Skin of body (tissue), 3 donors: Measurements from ENCODE around the gene POLR2J2. TPM values are rescaled to one million over a fixed set of nuclear protein-coding genes. Genes with fewer than 3 reads are reported as not detected.
"Not testable (repeated sequence)": the region's sequence is repeated elsewhere in the genome, so short reads cannot be mapped to it uniquely, and the experiment has no call there.

Source experiments
- DNase-seq: peaks from one replicate; lab custom pipeline; 2025; lab: John Stamatoyannopoulos, UW
- small RNA-seq: library from RNA; depleted of rRNA; stranded (forward); fragments of <200 nt; gene quantifications from one replicate; pipeline ENCODE3, GENCODE V24; 2014; ENCODE audit warnings: low replicate concordance
- total RNA-seq: library from RNA; depleted of rRNA; stranded (reverse); fragments of >200 nt; gene quantifications from one replicate; pipeline ENCODE4 v1.2.3, GENCODE V29; 2014

POLR2J2 gene
- total RNA-seq, 1 donor from 2014 or later = 3.6 TPM

DNA sequence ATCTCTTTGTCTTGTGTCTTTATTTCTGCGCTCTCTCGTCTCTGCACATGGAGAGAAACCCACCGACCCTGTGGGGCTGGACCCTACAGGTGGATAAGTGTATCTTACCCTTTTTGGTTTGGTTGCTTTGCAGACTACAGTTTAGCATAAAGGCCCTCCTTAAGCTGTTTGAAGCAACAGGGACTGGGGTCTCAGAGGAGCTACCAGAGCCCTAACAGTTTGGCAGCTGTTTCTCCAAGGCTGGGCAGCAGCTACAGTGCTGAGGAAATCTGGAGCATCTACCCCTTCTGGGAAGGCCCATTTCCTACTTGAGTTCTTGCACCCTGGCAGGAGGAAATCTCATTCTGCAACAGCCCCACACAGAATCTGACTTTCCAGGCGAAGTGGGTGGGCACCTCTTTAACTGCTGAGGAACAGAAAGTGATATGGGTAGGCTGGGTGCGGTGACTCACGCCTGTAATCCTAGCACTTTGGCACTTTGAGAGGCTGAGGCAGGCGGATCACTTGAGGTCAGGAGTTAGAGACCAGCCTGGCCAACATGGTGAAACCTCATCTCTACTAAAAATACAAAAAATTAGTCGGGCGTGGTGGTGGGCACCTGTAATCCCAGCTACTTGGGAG, 2.1 kb upstream of the POLR2J2 start:
- not testable (repeated sequence) for DNase-seq

DNA sequence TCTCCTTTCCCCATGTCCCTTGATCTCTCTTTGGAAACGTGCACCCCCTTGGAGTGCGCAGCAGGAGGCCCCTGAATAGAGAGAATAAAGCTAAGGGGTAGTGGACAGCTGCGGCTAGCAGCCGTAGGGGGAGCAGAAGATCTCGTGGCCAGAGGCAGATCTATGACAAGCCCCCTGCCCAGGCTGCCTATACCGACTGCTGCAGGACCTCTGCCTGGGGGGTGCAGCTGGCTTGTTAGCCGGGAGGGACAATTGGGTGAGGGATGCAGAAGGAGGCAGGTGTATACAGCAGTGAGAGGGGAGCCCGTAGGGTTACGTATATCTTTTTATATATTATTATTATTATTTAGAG, 469 bp upstream of the POLR2J2 start:
- DNase-seq = not testable (repeated sequence)

DNA sequence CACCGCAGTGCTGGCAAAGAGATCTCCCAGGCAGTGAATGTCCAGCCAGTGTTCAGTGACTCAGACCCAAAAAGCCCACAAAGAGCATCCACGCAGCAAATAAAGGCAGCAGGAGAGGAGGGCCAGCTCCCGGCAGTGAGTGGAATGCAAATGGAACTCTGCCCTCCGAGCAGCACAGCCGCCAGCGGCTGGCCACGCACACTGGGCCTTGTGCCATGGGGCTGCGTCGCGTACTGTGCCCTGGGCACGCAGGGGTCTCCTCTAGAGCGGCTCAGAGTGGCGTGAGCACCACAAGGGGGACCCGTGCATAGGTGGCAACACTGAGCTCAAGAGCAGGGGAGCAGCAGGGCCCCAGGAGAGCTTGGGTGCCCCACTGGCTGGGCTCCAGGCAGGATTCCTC, 3.9 kb downstream of the POLR2J2 start:
- not testable (repeated sequence) for DNase-seq

DNA sequence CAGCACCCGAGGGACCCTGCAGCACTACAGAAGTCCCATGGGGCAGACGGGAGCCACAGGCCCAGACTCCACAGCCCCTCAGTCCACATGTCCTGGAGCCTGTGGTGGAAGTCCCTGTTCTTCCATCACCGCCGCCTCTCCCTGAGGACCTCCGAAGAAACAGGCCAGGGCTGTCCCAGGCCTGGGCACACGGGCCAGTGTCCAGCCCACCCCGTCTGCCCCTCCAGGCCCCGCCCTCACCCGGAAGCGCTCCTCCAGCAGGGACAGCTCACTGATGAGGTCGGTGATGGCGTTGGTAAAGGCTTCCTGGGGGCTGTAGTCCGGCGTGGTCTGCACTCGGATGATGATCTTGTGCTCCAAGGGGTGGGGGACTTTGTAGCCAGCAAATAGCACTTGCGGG, 4.6 kb downstream of the POLR2J2 start:
- not testable (repeated sequence) for DNase-seq

DNA sequence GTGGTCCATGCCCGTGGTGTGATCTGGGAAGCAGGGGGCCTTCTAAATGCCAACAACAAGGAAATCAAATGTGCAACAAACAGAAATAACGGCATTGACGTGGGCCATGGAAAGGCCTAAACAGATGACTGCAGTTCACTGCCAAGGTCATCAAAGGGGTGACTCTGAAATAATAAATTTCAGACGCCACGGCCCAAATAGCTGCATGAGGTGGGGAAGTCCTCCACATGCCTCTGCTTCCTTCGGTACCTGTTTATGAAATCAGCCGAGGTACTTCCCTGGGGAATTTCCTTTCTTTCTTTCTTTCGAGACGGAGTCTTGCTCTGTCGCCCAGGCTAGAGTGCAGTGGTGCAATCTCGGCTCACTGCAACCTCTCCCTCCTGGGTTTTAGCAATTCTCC, 6.7 kb downstream of the POLR2J2 start:
- not testable (repeated sequence) for DNase-seq

DNA sequence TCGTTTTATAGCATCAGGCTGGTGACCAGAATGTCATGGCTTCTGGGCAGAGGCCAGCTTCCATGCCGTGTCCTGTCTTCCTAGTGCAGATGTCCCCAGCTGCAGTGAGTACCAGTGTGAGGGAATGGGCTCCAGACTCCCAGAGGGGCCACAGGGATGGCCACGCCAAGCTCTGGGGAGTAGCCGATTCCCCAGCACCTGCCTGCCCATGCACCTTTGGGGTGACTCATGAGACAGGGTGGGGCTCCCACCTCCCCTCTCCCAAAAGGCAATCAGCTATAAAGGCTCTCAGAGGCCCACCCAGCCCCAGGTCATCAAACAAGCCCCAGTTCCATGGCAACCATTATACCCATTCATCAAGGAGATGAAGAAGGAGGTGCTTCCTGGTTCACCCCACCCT, 21.5 kb downstream of the POLR2J2 start, which contains the start of gene SPDYE2B:
TSS of gene SPDYE2B (plus strand) at position 396 of the 400 bp plus-strand sequence. CDS start 2,030 bp downstream, outside the sequence.
- DNase-seq = not testable (repeated sequence)

DNA sequence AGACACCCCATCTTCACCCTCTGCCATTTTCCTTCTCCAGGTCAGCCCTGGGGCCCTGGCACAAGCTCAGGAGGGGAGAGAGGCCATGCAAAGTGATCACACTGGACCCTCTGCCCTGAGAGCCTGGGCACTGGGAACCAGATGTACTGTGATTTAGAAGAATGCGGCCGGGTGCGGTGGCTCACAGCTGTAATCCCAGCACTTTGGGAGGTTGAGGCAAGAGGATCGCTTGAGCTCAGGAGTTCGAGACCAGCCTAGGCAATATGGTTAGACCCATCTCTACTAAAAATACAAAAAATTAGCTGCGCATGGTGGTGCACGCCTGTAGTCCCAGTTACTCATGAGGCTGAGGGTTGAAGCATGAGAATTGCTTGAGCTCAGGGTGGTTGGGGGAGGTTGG, 23.6 kb downstream of the POLR2J2 start:
- not testable (repeated sequence) for DNase-seq

DNA sequence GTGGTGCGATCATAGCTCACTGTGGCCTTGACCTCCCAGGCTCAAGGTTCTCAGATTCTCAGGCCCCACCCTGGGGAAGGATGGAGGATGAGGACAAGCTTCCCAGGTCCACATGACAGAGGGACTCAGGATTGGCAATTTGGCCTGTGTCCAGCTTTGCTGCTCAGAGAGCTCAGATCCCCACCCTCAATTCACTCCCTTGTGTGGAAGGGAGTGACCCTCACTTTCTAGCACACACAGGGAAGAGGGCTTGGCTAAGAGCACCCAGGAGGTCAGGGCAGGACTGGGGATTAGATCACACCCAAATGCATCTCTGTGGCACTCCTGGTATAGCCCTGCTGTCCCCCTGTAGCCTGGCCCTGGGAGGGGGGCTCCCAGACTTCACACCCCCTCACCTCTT, 28.1 kb downstream of the POLR2J2 start:
- not testable (repeated sequence) for DNase-seq

DNA sequence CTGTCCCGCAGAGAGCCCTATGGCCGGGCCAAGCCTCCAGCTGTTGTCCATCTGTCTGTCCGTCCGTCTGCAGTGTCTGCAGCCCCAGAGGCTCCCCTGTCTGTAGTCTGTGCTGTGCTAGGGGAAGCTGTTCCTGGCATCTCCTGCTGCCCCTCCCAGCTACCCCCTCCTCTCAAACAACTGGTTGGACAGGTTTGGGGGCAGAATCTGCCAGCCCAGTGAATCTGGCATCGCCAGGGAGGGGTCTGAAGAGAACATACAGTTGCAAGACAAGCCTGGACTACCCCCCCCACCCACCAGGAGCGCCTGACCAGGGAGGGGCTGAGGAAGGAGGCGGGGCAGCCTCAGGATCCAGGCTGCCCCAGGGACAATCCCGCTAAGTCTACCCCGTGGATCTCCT, 28.8 kb downstream of the POLR2J2 start, which contains the start of gene UPK3BL1:
TSS of gene UPK3BL1 (minus strand) at position 101 of the 400 bp plus-strand sequence. CDS start at position 51, 50 bp downstream.
- DNase-seq = not testable (repeated sequence)

DNA sequence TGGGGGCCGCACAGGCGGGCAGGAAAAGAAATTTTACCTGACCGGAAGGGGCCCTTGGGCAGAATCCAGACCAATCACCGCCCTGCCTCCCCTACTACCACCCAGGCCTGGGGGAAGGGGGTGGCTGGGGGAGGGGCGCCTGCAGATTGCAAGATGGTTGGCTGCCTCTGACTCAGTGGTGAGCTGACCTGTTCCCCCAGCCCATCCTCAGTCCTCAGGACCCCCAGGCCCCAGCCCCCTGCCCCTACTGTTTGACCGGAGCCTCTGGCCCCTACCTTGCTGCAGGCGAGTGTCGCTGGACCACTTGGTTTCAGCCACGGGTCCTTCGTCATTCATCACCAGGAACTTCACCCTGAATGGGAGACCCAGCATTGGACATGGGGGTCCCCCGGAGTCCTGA, 32.6 kb downstream of the POLR2J2 start:
- not testable (repeated sequence) for DNase-seq

DNA sequence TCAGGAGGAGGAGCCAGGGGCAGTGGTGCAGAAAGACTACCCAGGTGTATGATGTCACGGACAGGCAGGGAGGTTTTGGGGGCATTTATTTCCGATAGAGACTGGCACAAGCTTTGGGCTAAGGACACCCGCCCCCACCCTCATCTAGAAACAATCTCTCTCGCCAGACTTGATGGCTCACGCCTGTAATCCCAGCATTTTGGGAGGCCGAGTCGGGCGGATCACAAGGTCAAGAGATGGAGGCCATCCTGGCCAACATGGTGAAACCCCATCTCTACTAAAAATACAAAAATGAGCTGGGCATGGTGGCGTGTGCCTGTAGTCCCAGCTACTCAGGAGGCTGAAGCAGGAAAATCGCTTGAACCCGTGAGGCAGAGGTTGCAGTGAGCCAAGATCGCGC, 34.5 kb downstream of the POLR2J2 start:
- DNase-seq = not testable (repeated sequence)

DNA sequence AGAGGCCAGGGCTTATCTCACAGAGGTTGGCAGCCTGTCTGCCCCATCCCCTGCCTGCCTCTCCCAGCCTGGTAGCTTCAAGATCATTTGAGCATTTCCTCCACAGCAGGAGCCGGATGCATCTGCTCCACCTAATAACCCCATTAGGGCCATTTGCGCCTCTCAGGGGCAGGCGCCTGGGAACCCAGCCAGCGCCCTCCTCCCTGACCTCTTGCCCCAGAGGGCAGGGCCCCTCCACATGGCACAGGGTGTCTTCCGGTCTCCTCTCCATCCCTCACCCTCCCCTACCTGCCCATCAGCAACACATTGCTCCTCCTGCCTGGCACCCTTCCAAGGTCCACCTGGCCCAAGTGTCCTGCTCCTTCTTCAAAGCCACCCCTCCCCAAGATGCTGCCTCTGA, 36.1 kb downstream of the POLR2J2 start:
- DNase-seq = not testable (repeated sequence)

DNA sequence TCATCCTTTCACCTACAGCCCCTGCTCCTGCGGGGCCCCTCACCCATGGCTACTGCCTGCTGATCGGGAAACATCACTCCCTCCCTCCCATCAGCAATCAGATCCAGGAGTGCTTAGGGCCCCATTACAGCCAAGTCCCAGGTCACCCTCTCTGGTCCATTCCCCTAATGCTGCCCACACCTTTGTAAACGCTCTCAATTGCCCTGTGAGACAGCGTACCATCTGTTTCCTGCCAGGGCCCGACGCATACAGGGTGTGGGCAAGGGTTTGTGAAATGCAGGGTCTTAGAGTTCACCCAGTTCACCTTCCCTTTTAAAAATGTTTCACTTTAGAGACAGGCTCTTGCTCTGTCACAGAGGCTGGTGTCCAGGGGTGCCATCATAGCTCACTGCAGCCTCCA, 37.2 kb downstream of the POLR2J2 start:
- not testable (repeated sequence) for DNase-seq

DNA sequence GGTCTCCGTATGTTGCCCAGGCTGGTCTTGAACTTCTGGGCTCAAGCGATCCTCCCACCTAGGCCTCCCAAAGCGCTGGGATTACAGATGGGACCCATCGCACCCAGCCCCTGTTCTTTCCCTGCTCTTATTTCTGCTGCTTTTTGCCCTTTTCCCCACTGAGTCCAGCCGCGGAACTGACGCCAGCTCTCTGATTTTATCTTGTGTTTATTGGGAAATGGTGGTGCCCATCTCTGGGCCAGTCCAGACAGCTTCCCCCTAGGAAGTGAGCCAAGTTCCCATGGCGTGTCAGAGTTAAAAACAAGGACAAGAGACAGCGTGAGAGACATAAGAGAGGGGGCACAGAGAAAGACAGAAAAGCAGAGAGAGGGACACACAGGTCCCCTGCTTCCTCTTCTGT, 40.8 kb downstream of the POLR2J2 start:
- not testable (repeated sequence) for DNase-seq

DNA sequence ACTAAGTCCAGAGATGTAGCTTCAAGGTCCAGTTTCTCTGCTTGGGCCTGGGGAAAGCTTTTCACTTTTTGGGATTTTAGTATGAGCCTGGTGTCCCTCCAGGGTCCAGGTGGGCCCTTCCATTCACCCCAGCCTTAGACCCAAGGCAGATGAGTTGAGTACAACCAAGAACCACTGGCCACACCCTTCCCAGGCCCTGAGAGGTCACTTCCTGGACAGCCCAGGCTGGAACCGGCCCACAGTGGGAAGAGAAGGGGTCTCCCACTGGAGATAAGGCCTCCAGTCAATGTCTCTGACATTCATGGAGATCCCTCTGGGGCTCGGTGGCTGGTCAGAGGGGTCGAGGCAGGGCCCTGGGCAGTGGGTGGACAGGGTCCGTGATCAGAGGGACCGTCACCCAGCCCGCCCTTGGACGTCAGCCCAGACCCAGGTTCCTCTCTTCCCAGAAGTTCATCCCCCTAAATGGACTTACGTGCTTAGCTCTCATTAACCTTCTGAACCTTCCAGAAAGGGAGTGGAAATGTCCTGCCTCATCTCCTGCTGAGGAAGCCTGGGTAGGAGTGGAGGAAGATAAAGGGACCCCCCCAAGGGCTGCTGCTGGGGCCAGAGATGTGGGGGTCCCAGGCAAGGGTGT, 44.1 kb downstream of the POLR2J2 start:
- DNase-seq = not testable (repeated sequence)

DNA sequence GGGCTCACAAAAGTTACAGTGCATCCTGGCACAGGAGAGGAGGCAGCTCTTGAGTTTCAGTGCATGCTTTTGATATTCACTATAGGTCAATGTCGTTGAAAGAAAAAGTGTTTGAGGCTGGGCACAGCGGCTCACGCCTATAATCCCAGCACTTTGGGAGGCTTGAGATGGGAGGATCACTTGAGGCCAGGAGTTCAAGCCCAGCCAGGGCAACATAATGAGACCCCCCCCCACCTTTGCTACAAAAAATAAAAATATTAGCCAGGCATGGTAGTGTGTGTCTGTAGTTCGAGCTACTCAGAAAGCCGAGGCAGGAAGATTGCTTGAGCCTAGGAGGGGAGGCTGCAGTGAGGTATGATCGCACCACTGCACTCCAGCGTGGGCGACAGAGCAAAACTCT, 53.3 kb downstream of the POLR2J2 start:
- DNase-seq = not testable (repeated sequence)

DNA sequence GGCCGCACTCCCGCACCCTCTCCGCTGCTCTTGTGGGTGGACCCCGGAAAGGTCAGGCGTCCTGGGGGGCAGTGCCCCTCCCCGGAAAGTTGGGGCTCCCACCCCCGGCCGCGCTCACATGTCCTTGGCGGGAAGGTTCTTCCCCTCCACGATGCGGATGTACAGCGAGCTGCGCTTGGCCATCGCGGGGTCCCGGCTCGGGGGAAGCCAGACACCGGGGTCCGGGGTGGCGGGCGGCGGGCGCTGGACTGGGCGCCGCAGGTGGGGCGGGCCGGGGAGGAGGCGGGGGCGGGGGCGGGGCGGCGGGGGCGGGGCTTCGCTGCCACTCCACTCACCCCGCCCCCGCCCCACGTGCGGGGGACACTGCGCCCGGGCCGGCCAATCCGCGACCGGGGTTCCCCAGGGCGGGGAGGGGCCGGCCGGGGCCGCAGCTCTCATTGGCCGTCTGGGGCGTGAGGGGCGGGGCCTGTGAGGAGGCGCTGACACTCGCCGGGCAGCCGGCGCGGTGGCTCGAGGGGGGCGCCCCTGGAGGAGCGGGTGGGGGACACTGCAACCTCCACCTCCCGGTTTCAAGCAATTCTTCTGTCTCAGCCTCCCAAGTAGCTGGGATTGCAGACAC, 54.8 kb downstream of the POLR2J2 start, which contains the start of gene RASA4:
TSS of gene RASA4 (minus strand) at position 250 of the 619 bp plus-strand sequence. CDS start at position 183, 67 bp downstream.
- DNase-seq = not testable (repeated sequence)

Small RNA genes within 50 kb of the gene (small RNA-seq; reads per million reads assigned to genes)
- not detected for gene AC105052.3
- gene UPK3BL1 = not detected

Other genes starting within 250 kb of the POLR2J2 start
- gene ORAI2, start 238.1 kb downstream of the POLR2J2 start, total RNA-seq = 5.2 TPM
- 7.1 TPM for gene ALKBH4, start 206.8 kb downstream of the POLR2J2 start, total RNA-seq
- 8.0 TPM for gene LRWD1, start 206.7 kb downstream of the POLR2J2 start, total RNA-seq
- gene POLR2J, start 192.7 kb downstream of the POLR2J2 start, total RNA-seq = 12.4 TPM
- gene RASA4B, start 153.9 kb downstream of the POLR2J2 start, total RNA-seq = 6.7 TPM
- gene UPK3BL2, start 128.0 kb downstream of the POLR2J2 start, total RNA-seq = 16.2 TPM
- gene SPDYE2, start 120.4 kb downstream of the POLR2J2 start, total RNA-seq = not detected
- 27.6 TPM for gene POLR2J3, start 99.1 kb downstream of the POLR2J2 start, total RNA-seq
- 26.5 TPM for gene RASA4, start 54.9 kb downstream of the POLR2J2 start, total RNA-seq
- 37.9 TPM for gene UPK3BL1, start 28.9 kb downstream of the POLR2J2 start, total RNA-seq
- not detected for gene SPDYE2B, start 21.3 kb downstream of the POLR2J2 start, total RNA-seq
- 11.0 TPM for gene FAM185A, start 77.3 kb upstream of the POLR2J2 start, total RNA-seq
- 92.4 TPM for gene LRRC17, start 241.3 kb upstream of the POLR2J2 start, total RNA-seq